Hippocampal formation (tissue), 2 donors: Measurements from ENCODE around the gene TM2D3.

Experiments used
- DNase-seq, 2 donors: peaks; one replicate each; lab custom pipeline; 2025; lab: John Stamatoyannopoulos, UW

The TM2D3 gene

GRCh38 chr15:101652098-101652785 lies at the start of gene TM2D3:
Gene TM2D3, minus strand, starts transcription at chr15:101652381. Its CDS starts 20 bp downstream, at chr15:101652361.
- peak; percentile 79 to 84 for DNase-seq

DNA sequence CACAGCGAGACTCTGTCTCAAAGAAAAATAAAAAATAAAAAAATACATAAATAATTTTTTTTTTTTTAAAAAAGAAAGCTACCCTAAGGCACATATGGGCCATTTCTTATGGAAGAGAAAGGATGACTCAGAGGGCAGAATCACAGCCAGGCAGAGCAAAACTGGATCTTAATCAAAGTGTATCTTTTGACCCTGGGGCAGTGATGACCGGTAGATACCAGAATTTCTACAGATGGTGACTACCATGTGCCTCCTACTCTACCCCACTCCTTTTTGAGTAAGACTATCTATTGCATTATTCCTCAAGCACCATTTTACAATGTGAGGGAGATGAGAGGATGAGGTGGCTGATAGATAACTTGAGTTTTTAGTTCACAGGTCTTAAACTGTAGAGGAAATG lies 46.1 kb upstream of the TM2D3 start:
- DNase-seq = no peak

DNA sequence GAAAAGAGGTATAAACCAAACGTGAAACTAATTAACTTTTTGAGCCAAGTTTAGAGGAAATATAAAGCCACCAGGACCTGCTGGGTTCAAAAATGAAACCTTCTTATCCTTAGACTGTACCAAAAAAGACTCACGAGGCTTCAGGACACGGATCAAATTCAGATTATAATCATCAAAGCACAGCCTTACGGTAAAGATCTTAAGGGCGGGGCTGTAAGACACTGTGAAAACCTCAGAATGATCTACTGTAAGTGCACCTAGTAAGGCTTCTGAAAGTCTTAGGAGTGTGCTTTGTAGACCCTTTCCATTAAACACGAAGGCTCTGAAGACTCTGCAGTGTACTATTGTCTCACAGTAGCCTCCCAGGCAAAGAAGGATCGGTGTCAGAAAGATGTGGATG lies 45.3 kb upstream of the TM2D3 start:
- DNase-seq = no peak

- no peak for DNase-seq
These were observed 44.6 kb upstream of the TM2D3 start for GRCh38 chr15:101696829-101697228.

DNA sequence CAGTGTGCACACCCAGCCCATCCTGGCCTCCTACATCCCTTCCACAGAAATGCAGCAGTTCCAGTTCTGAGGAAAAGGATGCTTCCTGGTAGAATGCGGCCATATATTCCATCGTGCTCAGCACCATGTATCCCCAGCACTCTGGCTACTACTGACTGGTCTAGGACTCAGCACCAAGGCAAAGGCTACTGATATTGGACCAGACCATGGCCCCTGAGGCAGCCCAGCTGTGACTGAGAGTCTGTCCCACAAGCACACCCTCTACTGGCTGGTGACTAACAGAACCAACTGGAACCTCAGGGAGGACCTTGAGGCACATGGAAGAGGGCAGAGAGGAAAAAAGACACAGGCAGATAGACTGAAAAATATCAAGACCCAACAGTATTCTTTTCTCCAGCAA lies 42.1 kb upstream of the TM2D3 start:
- DNase-seq = no peak

DNA sequence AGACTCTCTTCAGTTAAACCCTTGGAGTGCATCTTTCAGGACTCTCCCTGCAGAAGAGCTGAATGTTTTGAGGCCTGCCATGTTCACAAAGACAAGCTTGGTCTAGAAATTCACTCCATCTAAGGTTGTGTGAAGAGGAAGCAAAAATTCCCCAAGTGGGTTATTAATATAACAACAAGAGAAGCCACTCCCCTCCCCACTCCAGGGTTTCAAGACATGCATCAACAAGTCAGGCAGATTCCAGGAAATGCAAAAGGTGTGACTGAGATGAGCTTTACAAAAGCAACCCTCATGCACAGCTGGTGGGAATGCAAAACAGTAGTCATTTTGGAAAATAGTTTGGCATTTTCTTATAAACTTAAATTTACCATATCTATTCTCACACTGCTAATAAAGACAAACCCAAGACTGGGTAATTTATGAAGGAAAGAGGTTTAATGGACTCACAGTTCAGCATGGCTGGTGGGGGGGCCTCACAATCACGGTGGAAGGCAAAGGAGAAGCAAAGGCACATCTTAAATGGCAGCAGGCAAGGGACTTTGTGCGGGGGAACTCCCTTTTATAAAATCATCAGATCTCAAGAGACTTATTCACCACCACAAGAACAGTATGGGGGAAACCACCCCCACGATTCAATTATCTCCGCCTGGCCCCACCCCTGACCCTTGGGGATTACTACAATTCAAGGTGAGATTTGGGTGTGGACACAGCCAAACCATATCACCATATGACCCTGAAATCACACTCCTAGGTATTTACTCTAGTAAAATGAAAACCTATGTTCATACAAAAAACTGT lies 40.8 kb upstream of the TM2D3 start:
- DNase-seq = no peak

DNA sequence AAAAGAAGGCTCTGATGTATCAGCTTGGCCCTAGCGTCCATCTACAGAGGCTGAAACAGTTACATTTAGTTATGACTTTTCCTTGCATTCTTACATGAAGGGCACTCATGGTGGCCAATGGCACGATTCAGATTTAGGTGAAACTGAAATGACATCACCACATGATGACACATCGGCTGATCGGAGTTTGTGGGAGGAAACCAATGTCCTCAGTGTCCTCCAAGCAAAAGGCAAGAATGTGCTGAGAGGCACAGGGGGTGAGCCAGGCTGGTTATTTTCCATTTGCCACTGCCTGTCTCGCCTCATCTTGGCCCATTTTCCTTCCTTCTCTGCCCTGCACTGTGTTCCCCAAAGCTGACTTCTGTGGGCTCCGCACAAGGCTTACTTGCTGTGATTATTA lies 37.7 kb upstream of the TM2D3 start:
- DNase-seq = no peak

DNA sequence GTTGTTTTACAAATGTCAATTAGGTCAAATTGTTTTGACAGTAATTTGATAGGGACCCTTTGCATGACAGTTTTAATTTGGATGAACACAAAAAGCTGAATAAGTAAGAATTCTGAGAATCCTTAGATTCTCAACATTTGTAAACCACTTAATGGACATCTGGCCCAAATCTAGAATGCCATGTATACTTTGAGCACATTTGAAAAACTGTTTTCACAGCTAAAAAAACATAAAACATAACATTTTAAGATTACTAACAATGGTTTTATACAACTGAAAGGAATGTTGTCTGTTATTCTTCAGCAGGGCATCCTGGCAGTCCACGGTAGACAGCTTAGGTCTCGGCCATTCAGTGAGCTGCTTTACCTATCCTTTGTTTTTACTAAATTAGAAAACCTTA lies 34.5 kb upstream of the TM2D3 start:
- DNase-seq = no peak

GRCh38 chr15:101684877-101685276 lies 32.7 kb upstream of the TM2D3 start:
- DNase-seq = no peak

GRCh38 chr15:101684384-101684783 lies 32.2 kb upstream of the TM2D3 start:
- no peak for DNase-seq

DNA sequence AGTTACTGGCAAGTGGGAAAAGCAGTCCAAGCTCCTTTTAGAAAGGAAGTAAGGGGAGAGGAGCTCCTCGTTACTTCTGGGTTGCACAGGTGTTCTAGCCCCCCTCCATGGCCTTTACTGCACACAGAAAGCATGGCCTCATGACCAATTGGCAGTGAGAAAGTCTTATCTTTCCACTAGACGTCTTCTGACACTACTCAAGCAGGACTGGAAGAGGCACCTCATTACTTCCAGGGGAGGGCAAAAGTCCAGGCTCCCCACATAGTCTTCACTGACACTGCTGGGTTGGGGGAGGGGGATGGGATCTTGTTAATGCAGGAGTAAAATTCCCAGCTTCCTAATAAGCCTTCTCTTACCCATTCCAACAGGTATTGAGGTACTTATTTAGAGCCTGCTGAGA lies 27.6 kb upstream of the TM2D3 start:
- no peak for DNase-seq

DNA sequence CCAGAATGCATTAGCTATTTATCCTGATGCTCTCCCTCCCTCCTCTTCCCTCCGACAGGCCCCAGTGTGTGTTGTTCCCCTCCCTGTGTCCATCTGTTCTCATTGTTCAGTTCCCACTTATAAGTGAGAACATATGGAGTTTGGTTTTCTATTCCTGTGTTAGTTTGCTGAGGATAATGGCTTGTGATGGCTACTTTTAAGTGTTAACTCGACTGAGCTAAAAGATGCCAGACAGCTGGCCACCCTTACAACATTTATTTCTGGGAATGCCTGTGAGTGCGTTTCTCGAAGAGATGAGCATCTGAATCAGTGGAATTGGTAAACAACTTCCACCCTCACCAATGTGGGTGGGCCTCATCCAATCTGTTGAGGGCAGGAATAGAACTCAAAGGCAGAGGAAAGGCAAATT lies 24.7 kb upstream of the TM2D3 start:
- DNase-seq = peak in 1 of 2 donors; percentile 49

DNA sequence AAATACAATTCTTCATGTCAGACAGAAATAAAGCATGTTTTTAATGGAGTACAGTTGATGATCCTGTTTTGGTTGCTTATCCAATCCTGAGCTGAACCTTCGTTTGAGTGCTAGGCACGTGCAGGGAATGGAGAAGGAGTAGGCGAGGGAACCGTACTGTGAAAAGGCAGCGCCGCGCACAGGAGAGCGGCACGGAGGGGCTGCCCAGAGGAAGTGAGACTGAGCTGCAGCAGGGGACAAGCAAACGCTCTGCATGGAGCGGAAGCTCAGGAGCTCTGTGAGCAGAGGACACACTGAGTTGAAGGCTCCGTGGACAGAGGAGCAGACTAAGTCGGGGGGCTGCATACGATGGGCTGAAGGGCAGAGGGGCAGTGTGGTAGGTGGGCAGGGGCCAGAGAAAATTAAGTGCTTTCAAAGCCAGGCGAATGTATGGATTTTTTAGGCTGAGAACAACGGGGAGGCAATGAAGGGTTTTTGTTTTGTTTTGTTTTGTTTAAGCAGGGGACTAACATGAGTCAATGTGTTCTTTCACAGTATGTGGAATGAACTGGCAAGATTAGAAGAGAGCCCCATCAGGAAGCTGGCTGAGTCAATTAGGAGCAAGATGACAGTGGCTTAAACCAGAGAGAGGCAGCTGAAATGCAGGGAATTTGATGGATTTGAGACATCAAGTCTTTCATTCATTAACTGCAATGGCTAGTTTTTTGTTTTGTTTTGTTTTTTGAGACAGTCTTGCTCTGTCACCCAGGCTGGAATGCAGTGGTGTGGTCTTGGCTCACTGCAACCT lies 23.8 kb upstream of the TM2D3 start:
- DNase-seq = peak in 1 of 2 donors; percentile 76

- no peak for DNase-seq
These were observed 22.8 kb upstream of the TM2D3 start for GRCh38 chr15:101675015-101675414.

DNA sequence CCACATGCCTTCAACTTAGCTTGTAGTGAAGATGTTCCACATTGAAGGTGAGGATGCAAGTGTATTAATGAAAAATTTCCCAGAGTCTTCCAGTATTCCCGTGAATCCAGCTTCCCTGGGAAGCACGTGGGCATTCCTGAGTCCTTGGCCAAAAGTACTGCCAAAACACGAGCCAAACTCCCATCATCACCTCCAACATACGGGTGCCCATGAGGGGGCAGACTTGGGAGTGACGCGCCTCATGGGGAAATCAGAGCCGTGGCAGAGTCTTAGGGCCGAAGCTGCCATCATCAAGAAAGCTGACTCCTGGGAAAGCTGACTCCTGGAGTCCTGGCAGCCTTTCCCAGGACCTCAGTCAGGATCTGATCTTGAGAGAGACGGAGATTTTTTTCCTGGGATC lies 20.1 kb upstream of the TM2D3 start:
- no peak for DNase-seq

- no peak for DNase-seq
These were observed 17.6 kb upstream of the TM2D3 start for GRCh38 chr15:101669744-101670143.

- no peak for DNase-seq
These were observed 15.7 kb upstream of the TM2D3 start for GRCh38 chr15:101667881-101668280.

- peak; percentile 5 to 20 for DNase-seq
These were observed 12.2 kb upstream of the TM2D3 start for GRCh38 chr15:101664303-101664913.

GRCh38 chr15:101662203-101662602 lies 10.0 kb upstream of the TM2D3 start:
- DNase-seq = no peak

DNA sequence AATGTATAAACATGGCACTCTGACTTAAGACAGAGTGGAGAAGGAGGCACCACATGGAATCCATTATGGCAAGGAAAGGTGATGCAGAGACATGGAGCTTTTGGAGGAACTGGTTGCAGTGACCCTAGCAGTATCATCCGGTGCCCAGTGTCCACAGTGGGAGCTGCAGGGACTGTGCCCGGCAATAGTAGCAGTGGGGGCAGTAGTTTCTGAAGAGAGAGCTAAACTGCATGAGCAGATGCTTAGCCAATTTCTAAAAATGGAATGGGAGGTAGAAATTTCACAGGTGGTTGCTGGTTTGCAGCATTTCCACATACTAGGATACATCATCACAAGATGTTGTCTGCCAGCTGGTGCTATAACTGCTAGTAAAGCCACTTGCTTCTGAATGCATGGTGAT lies 7.8 kb upstream of the TM2D3 start:
- no peak for DNase-seq

DNA sequence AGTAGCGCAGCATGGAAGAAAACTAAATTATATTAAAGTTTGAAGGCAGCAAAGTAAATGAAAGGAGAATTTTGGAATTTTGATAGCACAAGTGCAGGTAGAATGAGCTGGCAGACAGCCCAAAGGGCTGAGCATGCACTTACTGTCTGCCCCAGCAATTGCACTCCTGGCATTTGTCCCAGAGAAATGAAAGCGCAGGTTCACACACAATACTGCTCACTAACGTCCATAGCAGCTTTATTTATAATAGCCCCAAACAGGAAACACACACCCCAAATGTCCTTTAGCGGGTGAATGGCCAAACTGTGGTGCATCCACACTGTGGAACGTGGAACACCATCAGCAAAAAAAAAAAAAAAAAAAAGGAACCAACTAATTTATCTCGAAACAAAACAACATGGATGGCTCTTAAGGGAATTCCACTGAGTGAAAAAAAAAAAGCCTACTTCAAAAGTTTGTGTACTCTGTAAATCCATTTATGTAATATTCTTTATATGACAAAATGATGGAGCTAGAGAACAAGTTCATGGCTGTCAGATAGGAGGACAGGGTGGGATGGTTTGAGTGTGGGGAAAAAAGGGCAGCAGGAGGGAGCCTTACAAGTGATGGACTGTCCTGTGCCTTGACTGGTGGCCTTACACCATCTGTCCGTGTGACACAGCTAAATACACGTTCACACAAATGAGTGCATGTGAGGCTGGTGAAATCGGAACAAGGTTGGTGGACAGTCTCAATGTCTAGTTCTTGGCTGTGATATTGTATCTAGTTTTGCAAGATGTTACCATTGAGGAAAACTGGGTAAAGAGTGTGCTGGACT lies 6.0 kb upstream of the TM2D3 start:
- DNase-seq = no peak
